K562 (cell line): ENCODE measurements around the gene CREB3L2. TPM values are rescaled to one million over a fixed set of nuclear protein-coding genes. Genes with fewer than 3 reads are reported as not detected.

Source experiments
- ARID3B ChIP-seq: fragments of 250-450 bp; sonication (Bioruptor Pico); IDR thresholded peaks from 2 replicates; pipeline ENCODE4 v1.4.0; 2020; ENCODE audit warnings: borderline replicate concordance
- CREB1 ChIP-seq, 2 experiments: sonication (generic) in 1 of 2; formaldehyde crosslinking in 1 of 2; IDR thresholded peaks; 2 replicates each; pipeline versions ENCODE4 v1.6.1 to v1.8.0; 2012 to 2022; ENCODE audit warnings: inconsistent platforms in 1 of 2, mild to moderate bottlenecking in 1 of 2, missing genetic modification reagents in 1 of 2, moderate library complexity in 1 of 2
- ELK1 ChIP-seq: sonication (generic); formaldehyde crosslinking; IDR thresholded peaks from 2 replicates; pipeline ENCODE4 v1.8.1; 2022; ENCODE audit warnings: missing genetic modification reagents
- EP400 ChIP-seq: fragments of 450-650 bp; IDR thresholded peaks from 2 replicates; pipeline ENCODE4 v1.6.1; 2017; ENCODE audit warnings: antibody characterized with exemption, mild to moderate bottlenecking, moderate library complexity
- FOXA3 ChIP-seq, 2 experiments: fragments of 450-650 bp in 1 of 2; sonication (generic) in 1 of 2; formaldehyde crosslinking; IDR thresholded peaks in 1 of 2; conservative IDR thresholded peaks in 1 of 2; 2 replicates each; pipeline versions ENCODE4 v1.4.0 to v1.8.0; 2020 to 2022; ENCODE audit warnings: mild to moderate bottlenecking in 2 of 2, missing genetic modification reagents in 1 of 2
- GTF2A2 ChIP-seq: IDR thresholded peaks from 2 replicates; pipeline ENCODE4 v1.6.1; 2016; ENCODE audit warnings: mild to moderate bottlenecking, missing genetic modification characterization, missing compliant biosample characterization
- MAFG ChIP-seq: fragments of 450-650 bp; conservative IDR thresholded peaks from 2 replicates; pipeline ENCODE4 v1.6.1; 2016; ENCODE audit warnings: missing genetic modification characterization, missing compliant biosample characterization
- MTA1 ChIP-seq: fragments of 450-650 bp; IDR thresholded peaks from 2 replicates; pipeline ENCODE4 v1.6.1; 2017; ENCODE audit warnings: borderline replicate concordance
- MXD1 ChIP-seq: fragments of 250-450 bp; sonication (Bioruptor Pico); IDR thresholded peaks from 2 replicates; pipeline ENCODE4 v1.8.0; 2021; ENCODE audit warnings: borderline replicate concordance, mild to moderate bottlenecking, moderate library complexity; ENCODE audit not compliant: poor library complexity, severe bottlenecking
- POLR2AphosphoS5 ChIP-seq: IDR thresholded peaks from 2 replicates; pipeline ENCODE4 v1.6.1; 2011; ENCODE audit warnings: mild to moderate bottlenecking, low read depth, low read length, moderate library complexity; ENCODE audit not compliant: control insufficient read depth, insufficient read depth
- TEAD1 ChIP-seq, 2 experiments: fragments of 450-650 bp in 1 of 2; sonication (generic) in 1 of 2; formaldehyde crosslinking; IDR thresholded peaks; 2 replicates each; pipeline versions ENCODE4 v1.4.0 to v1.8.0; 2020 to 2022; ENCODE audit warnings: mild to moderate bottlenecking in 2 of 2, missing genetic modification reagents in 1 of 2
- XRCC4 ChIP-seq: IDR thresholded peaks from one replicate; pipeline ENCODE4 v1.6.1; 2011; ENCODE audit not compliant: insufficient read depth, insufficient read length; ENCODE audit errors: extremely low read depth
- ZBTB12 ChIP-seq: fragments of 250-450 bp; sonication (Bioruptor Pico); IDR thresholded peaks from 2 replicates; pipeline ENCODE4 v1.4.0; 2020
- ZBTB33 ChIP-seq: sonication (generic); formaldehyde crosslinking; IDR thresholded peaks from 2 replicates; pipeline ENCODE4 v1.8.1; 2023; ENCODE audit warnings: mild to moderate bottlenecking, missing genetic modification reagents
- ZBTB8A ChIP-seq: fragments of 450-650 bp; IDR thresholded peaks from 2 replicates; pipeline ENCODE4 v1.6.1; 2018; ENCODE audit warnings: mild to moderate bottlenecking, moderate library complexity; ENCODE audit not compliant: partially characterized antibody
- ZNF134 ChIP-seq: fragments of 250-450 bp; sonication (Bioruptor Pico); conservative IDR thresholded peaks from 2 replicates; pipeline ENCODE4 v1.4.0; 2020
- ZNF174 ChIP-seq: fragments of 250-450 bp; sonication (Bioruptor Pico); IDR thresholded peaks from 2 replicates; pipeline ENCODE4 v1.4.0; 2020; ENCODE audit warnings: mild to moderate bottlenecking
- ZNF253 ChIP-seq: fragments of 250-450 bp; sonication (Bioruptor Pico); conservative IDR thresholded peaks from 2 replicates; pipeline ENCODE4 v1.6.1; 2021; ENCODE audit warnings: mild to moderate bottlenecking
- ZNF280B ChIP-seq: fragments of 250-450 bp; sonication (Bioruptor Pico); IDR thresholded peaks from 2 replicates; pipeline ENCODE4 v1.5.1; 2021; ENCODE audit warnings: mild to moderate bottlenecking
- ZNF282 ChIP-seq: sonication (generic); formaldehyde crosslinking; IDR thresholded peaks from 2 replicates; pipeline ENCODE4 v1.8.1; 2023; ENCODE audit warnings: missing genetic modification reagents
- ZNF384 ChIP-seq: IDR thresholded peaks from 2 replicates; pipeline ENCODE4 v1.6.1; 2012; ENCODE audit warnings: low read depth, low read length, improper control_type of control experiment
- polyA plus RNA-seq, 8 experiments: library from polyadenylated mRNA; depleted of rRNA in 4 of 8; stranded (reverse) in 5 of 8; unstranded in 3 of 8; fragments of >200 nt; fragmentation: Nextera tagmentation in 2 of 8; fragmentation: Illumina TruSeq in 1 of 8; extraction: Ambion mirVana in 2 of 8; extraction: Trizol in 1 of 8; gene quantifications; 2 replicates each; pipeline versions ENCODE4 v1.2.1 to v1.2.3, GENCODE V29; 2011 to 2014; ENCODE audit warnings: inconsistent platforms in 1 of 8, missing spikeins in 1 of 8
- total RNA-seq, 7 experiments: library from RNA; depleted of rRNA in 6 of 7; stranded (reverse); fragments of >200 nt in 6 of 7; fragmentation: Illumina TruSeq in 2 of 7; extraction: Trizol in 2 of 7; gene quantifications; 2 replicates each; pipeline versions ENCODE4 v1.2.1 to v1.2.3, GENCODE V29; 2011 to 2021; ENCODE audit warnings: low replicate concordance in 1 of 7

CREB3L2 gene
- total and polyA plus RNA-seq, 9 of the 15 experiments (the other 6 are each of a cell fraction or from before 2014, with no cell fraction given): 7.1 to 45.6 (median 15.8) TPM

- TF ChIP-seq ZBTB12 (CRISPR knock-in tag): peak; percentile 74
- TF ChIP-seq ELK1 (CRISPR knock-in tag): no peak
- no peak for TF ChIP-seq EP400
- TF ChIP-seq MAFG (tag): peak; percentile 74
- TF ChIP-seq FOXA3 (CRISPR knock-in tag; conservative IDR thresholded peaks at IDR 0.05 in 1 of 2, IDR thresholded peaks at IDR 0.05 in 1 of 2): no peak
- no peak for TF ChIP-seq ZNF174
- no peak for TF ChIP-seq MXD1 (CRISPR knock-in tag)
- no peak for TF ChIP-seq ZNF384
- no peak for TF ChIP-seq ZBTB8A
- no peak for TF ChIP-seq ZNF280B
- no peak for TF ChIP-seq GTF2A2 (tag)
- no peak for TF ChIP-seq ARID3B (CRISPR knock-in tag)
- TF ChIP-seq ZBTB33 (CRISPR knock-in tag): no peak
- no peak for TF ChIP-seq XRCC4
- TF ChIP-seq ZNF134 (CRISPR knock-in tag): no peak
- no peak for TF ChIP-seq MTA1
- no peak for TF ChIP-seq ZNF253 (CRISPR knock-in tag)
- TF ChIP-seq CREB1 (IDR thresholded peaks at IDR 0.05): peak; percentile 85
- peak; percentile 83 for TF ChIP-seq CREB1 (CRISPR knock-in tag; IDR thresholded peaks at IDR 0.05)
- TF ChIP-seq ZNF282 (CRISPR knock-in tag): no peak
- TF ChIP-seq TEAD1 (CRISPR knock-in tag; IDR thresholded peaks at IDR 0.05): no peak
- no peak for TF ChIP-seq POLR2AphosphoS5
Observed at GRCh38 chr7:137890449-137890921, 111.4 kb downstream of the CREB3L2 start (continued).
